SH-SY5Y (cell line): ENCODE data around the gene GPC3.

Experiments
- GATA2 ChIP-seq: IDR thresholded peaks from 2 replicates; pipeline ENCODE4 v1.6.1; 2011; ENCODE audit warnings: mild to moderate bottlenecking, low read depth, low read length
- GATA3 ChIP-seq: IDR thresholded peaks from 2 replicates; pipeline ENCODE4 v1.6.1; 2011; ENCODE audit warnings: low read depth, mild to moderate bottlenecking, low read length, moderate library complexity

GRCh38 chrX:133979641-133980230 lies 5.7 kb downstream of the GPC3 start:
- no peak for TF ChIP-seq GATA2
- no peak for TF ChIP-seq GATA3
